Prostate gland (tissue), 2 donors: ENCODE measurements around the gene COL13A1. TPM values are rescaled to one million over a fixed set of nuclear protein-coding genes. Genes with fewer than 3 reads are reported as not detected.

Experiments used
- DNase-seq: peaks from one replicate; pipeline ENCODE4 v3.0.0-alpha.2; 2019; ENCODE audit warnings: low spot score
- H3K27ac ChIP-seq, 2 donors: fragments of 200-600 bp; sonication (generic); 2 replicates each; pipeline ENCODE4 v1.5.1; 2017 to 2019
- H3K27me3 ChIP-seq: fragments of 200-600 bp; sonication (generic); replicated peaks from 2 replicates; pipeline ENCODE4 v1.5.1; 2019; ENCODE audit not compliant: insufficient read depth
- H3K36me3 ChIP-seq, 2 donors: fragments of 200-600 bp; sonication (generic); 1 replicate in 1 of 2; 2 replicates in 1 of 2; pipeline versions ENCODE4 v1.5.1 to v1.8.1; 2017 to 2019
- H3K4me1 ChIP-seq: fragments of 200-600 bp; sonication (generic); replicated peaks from 2 replicates; pipeline ENCODE4 v1.5.1; 2019
- H3K4me3 ChIP-seq, 2 donors: fragments of 200-600 bp; sonication (generic); 2 replicates each; pipeline ENCODE4 v1.5.1; 2017 to 2019
- H3K9me3 ChIP-seq: fragments of 200-600 bp; sonication (generic); 2 replicates; pipeline ENCODE4 v1.5.1; 2017
- CTCF ChIP-seq, 4 experiments: fragments of 200-600 bp in 2 of 4; fragments of 450-650 bp in 2 of 4; sonication (generic) in 2 of 4; IDR thresholded peaks; 1 replicate in 3 of 4; 2 replicates in 1 of 4; pipeline ENCODE4 v1.5.1; 2016 to 2019; ENCODE audit warnings: antibody characterized with exemption in 4 of 4, mild to moderate bottlenecking in 2 of 4, moderate library complexity in 2 of 4
- POLR2A ChIP-seq: fragments of 450-650 bp; IDR thresholded peaks from one replicate; pipeline ENCODE4 v1.6.1; 2016; ENCODE audit warnings: antibody characterized with exemption, mild to moderate bottlenecking
- POLR2AphosphoS5 ChIP-seq: sonication (generic); formaldehyde crosslinking; IDR thresholded peaks from one replicate; pipeline ENCODE4 v1.6.1; 2017; ENCODE audit warnings: antibody characterized with exemption
- WGBS: methylation state at CpG from one replicate; pipeline ENCODE4 v1.1.5; 2018; 5-methylcytosine and 5-hydroxymethylcytosine counted together
- intact Hi-C: fragments of 100-400 bp; cut with DNase I; formaldehyde crosslinking; loops from one replicate; pipeline ENCODE4 v1.14.2; 2022
- total RNA-seq, 2 donors: library from RNA; depleted of rRNA; stranded (reverse); fragments of >200 nt; gene quantifications; one replicate each; pipeline ENCODE4 v1.1.0, GENCODE V29; 2016

COL13A1 gene
- total RNA-seq, 2 donors from 2014 or later, result 2.1 to 3.0 TPM

- no peak for TF ChIP-seq CTCF (IDR thresholded peaks at IDR 0.05)
- TF ChIP-seq POLR2AphosphoS5, result no peak
- TF ChIP-seq POLR2A, result no peak
- no peaks in the 10 kb centered on the region for H3K9me3 ChIP-seq
- WGBS, result 64% methylated on average over 12 of the region's 13 CpGs
- no peaks in the 10 kb centered on the region for H3K27me3 ChIP-seq
- no peak for DNase-seq
- no peak overlapping the region for H3K4me3 ChIP-seq
- H3K27ac ChIP-seq, result no peak overlapping the region
- H3K36me3 ChIP-seq, result no peaks in the 10 kb centered on the region
- H3K4me1 ChIP-seq, result no peaks in the 10 kb centered on the region
- intact Hi-C loops, result no loop called here
Observed at GRCh38 chr10:69895759-69896158, 94.1 kb downstream of the COL13A1 start.

- Histone ChIP-seq H3K4me1 (no peaks in the 10 kb centered on the region), H3K9me3 (no peaks in the 10 kb centered on the region), H3K36me3 (no peaks in the 10 kb centered on the region), H3K27me3 (no peaks in the 10 kb centered on the region), H3K4me3 (no peak overlapping the region), H3K27ac (peak overlapping the region; percentile 3 to 7)
- no peak for TF ChIP-seq CTCF (IDR thresholded peaks at IDR 0.05)
- no peak for TF ChIP-seq POLR2AphosphoS5
- TF ChIP-seq POLR2A, result no peak
- 63% methylated on average over 12 of the region's 12 CpGs for WGBS
- no peak for DNase-seq
- intact Hi-C loops, result no loop called here
Observed at GRCh38 chr10:69896606-69897231, 95.0 kb downstream of the COL13A1 start.

DNA sequence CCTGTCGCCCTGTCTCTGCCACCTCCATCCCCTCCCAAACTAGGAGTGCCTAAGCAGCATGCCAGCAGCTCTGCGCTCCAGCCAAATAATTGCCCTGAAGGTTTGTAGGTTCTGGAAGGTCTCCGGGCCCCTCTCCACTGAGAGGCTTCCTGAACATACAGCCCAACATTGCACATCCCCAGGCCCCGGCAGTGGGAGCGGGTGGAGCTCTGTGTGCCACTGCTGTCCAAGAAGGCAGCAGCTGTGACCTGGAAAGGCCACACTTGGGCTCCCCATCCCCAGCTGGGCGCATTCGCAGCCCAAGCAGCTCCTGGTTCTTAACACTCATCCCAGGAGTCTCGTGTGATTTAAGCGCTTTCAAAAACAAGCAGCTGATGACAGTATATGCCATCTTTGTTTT lies 95.7 kb downstream of the COL13A1 start:
- TF ChIP-seq POLR2AphosphoS5, result no peak
- TF ChIP-seq CTCF (IDR thresholded peaks at IDR 0.05), result no peak
- no peak for TF ChIP-seq POLR2A
- Histone ChIP-seq H3K27ac (no peak overlapping the region), H3K36me3 (no peaks in the 10 kb centered on the region), H3K9me3 (no peaks in the 10 kb centered on the region), H3K4me3 (no peak overlapping the region), H3K27me3 (no peaks in the 10 kb centered on the region), H3K4me1 (no peaks in the 10 kb centered on the region)
- no peak for DNase-seq
- intact Hi-C loops, result no loop called here
- 96% methylated on average over 9 of the region's 9 CpGs for WGBS

DNA sequence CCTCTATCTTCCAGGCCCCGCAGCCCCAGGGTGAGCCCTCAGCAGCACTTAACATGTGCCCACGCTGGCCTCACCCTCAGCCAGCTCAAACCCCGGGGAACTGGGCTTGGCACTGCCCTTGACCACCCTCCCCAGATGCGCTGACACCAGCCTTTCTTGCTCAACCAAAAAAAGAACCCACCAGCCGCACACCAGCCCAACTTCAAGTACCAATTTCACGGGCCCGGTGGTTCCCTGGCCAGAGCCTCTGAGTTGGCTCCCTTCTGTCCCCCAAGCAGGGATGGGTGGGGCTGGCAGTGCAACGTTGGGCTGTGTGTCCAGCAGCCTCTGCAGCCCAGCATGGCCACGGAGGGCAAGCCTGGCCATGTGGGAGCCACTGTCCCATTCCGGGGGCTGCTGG lies 96.3 kb downstream of the COL13A1 start:
- DNase-seq, result no peak
- Histone ChIP-seq H3K4me3 (no peak overlapping the region), H3K27ac (no peak overlapping the region), H3K27me3 (no peaks in the 10 kb centered on the region), H3K36me3 (no peaks in the 10 kb centered on the region), H3K9me3 (no peaks in the 10 kb centered on the region), H3K4me1 (no peaks in the 10 kb centered on the region)
- WGBS, result 96% methylated on average over 9 of the region's 10 CpGs
- intact Hi-C loops, result no loop called here
- TF ChIP-seq CTCF (IDR thresholded peaks at IDR 0.05), result no peak
- no peak for TF ChIP-seq POLR2A
- TF ChIP-seq POLR2AphosphoS5, result no peak

DNA sequence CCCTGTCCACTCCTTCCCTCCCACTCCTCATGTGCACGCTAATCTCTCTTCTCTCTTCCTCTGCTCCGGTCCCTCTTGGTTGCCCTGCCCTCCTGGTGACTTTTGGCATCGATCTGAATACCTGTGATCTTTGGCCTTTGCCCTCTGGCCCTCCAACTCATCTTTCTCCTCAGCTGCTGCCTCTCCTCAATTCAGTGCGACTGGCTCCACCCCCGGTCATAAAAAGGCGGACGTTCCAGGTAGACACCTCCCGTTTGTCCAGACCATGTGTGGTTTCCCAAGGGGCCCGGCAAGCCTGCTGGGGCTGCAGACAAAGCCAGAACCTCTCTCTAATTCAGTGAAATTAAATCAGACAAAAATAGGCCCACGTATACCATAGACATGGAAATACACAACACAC lies 96.8 kb downstream of the COL13A1 start:
- Histone ChIP-seq H3K27ac (no peak overlapping the region), H3K36me3 (no peaks in the 10 kb centered on the region), H3K4me3 (no peak overlapping the region), H3K4me1 (no peaks in the 10 kb centered on the region), H3K27me3 (no peaks in the 10 kb centered on the region), H3K9me3 (no peaks in the 10 kb centered on the region)
- DNase-seq, result no peak
- intact Hi-C loops, result no loop called here
- WGBS, result 73% methylated on average over 10 of the region's 10 CpGs
- TF ChIP-seq POLR2AphosphoS5 (no peak), POLR2A (no peak), CTCF (IDR thresholded peaks at IDR 0.05) (no peak)
